Measurements from ENCODE around the gene DNTTIP2. TPM values are rescaled to one million over a fixed set of nuclear protein-coding genes. Genes with fewer than 3 reads are reported as not detected.
"Not testable (repeated sequence)": the region's sequence is repeated elsewhere in the genome, so short reads cannot be mapped to it uniquely, and the experiment has no call there.

DNTTIP2 gene, protein sequence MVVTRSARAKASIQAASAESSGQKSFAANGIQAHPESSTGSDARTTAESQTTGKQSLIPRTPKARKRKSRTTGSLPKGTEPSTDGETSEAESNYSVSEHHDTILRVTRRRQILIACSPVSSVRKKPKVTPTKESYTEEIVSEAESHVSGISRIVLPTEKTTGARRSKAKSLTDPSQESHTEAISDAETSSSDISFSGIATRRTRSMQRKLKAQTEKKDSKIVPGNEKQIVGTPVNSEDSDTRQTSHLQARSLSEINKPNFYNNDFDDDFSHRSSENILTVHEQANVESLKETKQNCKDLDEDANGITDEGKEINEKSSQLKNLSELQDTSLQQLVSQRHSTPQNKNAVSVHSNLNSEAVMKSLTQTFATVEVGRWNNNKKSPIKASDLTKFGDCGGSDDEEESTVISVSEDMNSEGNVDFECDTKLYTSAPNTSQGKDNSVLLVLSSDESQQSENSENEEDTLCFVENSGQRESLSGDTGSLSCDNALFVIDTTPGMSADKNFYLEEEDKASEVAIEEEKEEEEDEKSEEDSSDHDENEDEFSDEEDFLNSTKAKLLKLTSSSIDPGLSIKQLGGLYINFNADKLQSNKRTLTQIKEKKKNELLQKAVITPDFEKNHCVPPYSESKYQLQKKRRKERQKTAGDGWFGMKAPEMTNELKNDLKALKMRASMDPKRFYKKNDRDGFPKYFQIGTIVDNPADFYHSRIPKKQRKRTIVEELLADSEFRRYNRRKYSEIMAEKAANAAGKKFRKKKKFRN
- 39.2 and 42.5 TPM in 2 replicates for total RNA-seq (2014; rRNA removed)
- 24.4 TPM for polyA plus RNA-seq (2012)

- DNase-seq (ENCODE audit: low read depth), result peak; percentile 91
Observed at GRCh38 chr1:93878889-93879586, at the start of gene DNTTIP2. Gene DNTTIP2, minus strand, starts transcription at chr1:93879206. Its CDS starts 58 bp downstream, at chr1:93879148.

DNA sequence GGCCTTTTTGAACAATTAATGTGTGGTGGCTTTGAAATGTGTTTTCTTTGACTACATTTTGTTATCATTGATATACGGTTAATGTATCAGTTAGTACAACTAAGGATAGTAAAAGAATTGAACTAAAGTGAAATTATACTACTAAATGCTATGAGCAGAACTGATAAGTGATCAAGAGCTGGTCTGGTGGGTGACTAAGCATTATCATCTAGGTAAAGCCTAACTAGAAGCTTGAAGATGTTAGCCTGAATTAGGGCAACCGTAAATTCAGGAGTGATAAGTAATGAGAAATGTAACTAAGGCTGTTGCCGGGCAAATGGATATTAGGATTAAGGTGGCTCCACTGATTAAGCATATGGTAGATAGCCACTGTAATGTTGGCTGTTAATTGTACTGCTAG lies 46.2 kb upstream of the DNTTIP2 start:
- DNase-seq (ENCODE audit: low read depth), result no peak

- DNase-seq (ENCODE audit: low read depth), result no peak
Observed at GRCh38 chr1:93919780-93920179, 40.8 kb upstream of the DNTTIP2 start.

DNA sequence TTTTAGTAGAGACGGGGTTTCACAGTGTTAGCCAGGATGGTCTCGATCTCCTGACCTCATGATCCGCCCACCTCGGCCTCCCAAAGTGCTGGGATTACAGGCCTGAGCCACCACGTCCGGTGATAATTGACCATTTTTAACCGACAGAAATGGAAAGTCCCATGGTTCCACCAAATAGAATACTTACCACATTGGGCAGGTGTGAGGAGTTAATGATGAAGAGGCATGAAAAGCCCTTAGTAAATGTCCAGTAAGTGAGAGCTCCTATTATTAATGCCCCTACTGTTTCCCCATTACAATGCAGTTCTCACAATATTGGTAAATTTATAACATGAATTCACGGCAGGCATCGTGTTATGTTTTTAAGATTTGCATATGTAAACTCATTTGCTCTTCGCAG lies 38.3 kb upstream of the DNTTIP2 start:
- no peak for DNase-seq (ENCODE audit: low read depth)

GRCh38 chr1:93910880-93911279 lies 31.9 kb upstream of the DNTTIP2 start:
- not testable (repeated sequence) for DNase-seq (ENCODE audit: low read depth)

- no peak for DNase-seq (ENCODE audit: low read depth)
Observed at GRCh38 chr1:93910305-93910704, 31.3 kb upstream of the DNTTIP2 start.

DNA sequence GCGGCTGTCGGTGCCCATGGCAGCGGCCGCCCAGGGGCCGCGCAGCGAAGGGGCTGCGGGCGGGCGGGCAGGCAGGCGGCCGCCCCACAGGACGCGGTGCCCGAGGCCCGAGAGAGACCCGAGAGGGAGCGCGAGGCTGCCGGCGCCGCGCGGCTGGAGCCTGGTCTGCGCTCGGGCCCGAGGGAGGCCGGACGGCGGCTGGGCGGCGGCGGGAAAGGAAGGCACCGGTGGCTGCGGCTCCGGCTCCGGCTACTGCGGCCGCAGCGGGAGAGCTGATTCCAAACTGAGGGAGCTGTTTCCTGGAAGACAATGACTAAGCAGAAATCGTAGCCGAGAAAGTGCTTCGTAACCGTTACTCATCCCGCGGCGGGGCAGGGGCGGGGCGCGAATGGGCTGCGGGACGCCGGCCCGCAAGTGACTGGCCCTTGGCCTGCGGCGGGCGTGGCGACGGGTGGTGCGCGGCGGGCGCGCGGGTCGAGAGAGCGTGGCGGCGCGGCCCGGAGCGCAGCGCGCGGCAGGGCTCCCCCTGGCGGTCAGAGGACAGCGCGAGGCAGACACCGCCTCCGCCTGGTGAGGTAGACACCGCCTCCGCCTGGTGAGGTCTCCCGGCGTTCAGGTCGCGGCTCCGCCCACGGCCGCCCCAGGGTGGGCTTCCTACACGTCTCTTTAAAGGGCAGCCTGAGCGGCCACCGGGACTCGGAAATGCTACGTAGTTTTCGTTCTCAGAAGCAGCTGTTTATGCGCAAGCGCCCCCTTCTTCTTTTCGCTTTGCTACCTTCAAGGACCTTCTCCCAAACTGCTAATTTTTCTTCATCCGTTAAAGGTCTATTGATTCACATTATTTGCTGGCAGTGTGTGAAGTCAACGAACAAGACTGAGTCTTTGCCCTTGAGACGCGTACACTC lies 30.4 kb upstream of the DNTTIP2 start, which contains the start of gene GCLM:
TSS of gene GCLM (minus strand) at position 285 of the 905 bp plus-strand sequence. CDS start at position 18, 267 bp downstream.
- DNase-seq (ENCODE audit: low read depth), result peak; percentile 89

- DNase-seq (ENCODE audit: low read depth), result peak; percentile 26
Observed at GRCh38 chr1:93908394-93909145, 29.6 kb upstream of the DNTTIP2 start.

- peak; percentile 59 for DNase-seq (ENCODE audit: low read depth)
Observed at GRCh38 chr1:93907718-93908117, 28.7 kb upstream of the DNTTIP2 start.

DNA sequence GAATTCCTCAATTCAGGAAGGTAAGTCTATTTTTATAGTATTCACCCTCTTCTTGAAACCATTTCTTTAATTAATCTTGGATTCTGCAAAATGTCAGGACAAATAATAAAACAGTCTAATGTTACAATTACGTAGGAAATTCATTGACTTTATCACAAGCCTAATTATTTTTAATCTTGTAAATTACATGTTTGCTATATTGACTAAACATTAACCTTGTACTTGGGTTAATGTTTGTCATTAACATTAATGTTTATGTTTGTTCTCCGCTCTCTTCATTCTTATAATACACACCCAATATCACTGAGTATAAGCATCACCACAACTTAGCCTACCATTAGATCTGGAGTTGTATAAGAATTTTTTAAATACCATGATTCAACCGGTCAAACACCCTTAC lies 27.5 kb upstream of the DNTTIP2 start:
- DNase-seq (ENCODE audit: low read depth), result no peak

DNA sequence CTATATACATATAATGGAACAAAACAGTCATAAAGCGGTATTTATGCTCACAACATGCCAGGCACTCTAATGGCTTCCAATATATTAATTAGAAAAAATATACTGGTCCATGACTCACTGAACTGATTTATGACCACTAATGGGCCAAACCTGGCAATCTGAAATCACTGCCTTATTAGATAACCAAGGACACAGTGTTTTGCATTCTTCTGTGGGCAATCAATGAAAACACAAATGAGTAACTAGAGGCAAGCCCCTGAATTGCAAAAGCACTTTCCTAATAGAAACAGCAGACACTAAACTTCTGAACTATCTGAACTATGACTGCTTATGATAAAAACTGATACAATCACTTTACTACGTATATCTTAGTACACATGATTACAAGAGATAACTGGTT lies 26.7 kb upstream of the DNTTIP2 start:
- peak; percentile 26 for DNase-seq (ENCODE audit: low read depth)

DNA sequence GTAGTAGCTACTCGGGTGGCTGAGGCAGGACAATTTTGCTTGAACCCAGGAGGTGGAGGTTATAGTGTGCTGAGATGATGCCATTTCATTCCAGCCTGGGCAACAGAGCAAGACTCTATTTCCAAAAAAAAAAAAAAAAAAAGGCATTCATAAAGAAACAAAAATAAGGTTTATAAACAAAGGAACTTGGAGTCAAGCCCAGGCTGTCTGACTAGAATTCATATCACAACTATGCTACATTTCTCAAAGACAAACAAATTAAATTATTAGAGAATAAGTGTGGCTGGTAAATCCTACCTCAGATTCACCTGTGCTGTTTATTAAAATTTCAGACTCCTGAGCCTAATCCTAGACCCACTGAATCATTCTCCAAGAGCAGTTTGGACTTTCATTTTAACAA lies 26.0 kb upstream of the DNTTIP2 start:
- no peak for DNase-seq (ENCODE audit: low read depth)

DNA sequence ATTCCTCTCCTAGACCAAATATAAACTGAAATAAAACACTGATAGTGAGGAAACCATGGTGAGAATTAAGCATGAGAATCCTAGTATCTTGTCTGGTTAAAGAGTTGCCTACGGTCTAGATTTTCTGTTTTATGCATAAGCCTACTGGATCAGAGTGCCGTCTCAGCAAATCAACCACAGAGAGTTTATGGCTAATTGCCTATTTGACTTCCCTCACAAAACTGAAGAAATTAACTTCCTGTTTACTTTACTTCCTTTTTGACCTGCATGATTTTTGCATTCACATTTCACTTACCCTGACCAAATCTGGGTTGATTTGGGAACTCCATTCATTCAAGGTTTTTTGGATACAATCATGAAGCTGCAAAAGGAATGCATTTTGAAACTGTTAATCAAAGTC lies 25.2 kb upstream of the DNTTIP2 start:
- no peak for DNase-seq (ENCODE audit: low read depth)

- DNase-seq (ENCODE audit: low read depth), result no peak
Observed at GRCh38 chr1:93900723-93901504, 21.9 kb upstream of the DNTTIP2 start.

GRCh38 chr1:93899543-93900207 lies 20.7 kb upstream of the DNTTIP2 start:
- no peak for DNase-seq (ENCODE audit: low read depth)

- no peak for DNase-seq (ENCODE audit: low read depth)
Observed at GRCh38 chr1:93888900-93889299, 9.9 kb upstream of the DNTTIP2 start.

GRCh38 chr1:93882269-93882668 lies 3.3 kb upstream of the DNTTIP2 start:
- DNase-seq (ENCODE audit: low read depth), result no peak

DNA sequence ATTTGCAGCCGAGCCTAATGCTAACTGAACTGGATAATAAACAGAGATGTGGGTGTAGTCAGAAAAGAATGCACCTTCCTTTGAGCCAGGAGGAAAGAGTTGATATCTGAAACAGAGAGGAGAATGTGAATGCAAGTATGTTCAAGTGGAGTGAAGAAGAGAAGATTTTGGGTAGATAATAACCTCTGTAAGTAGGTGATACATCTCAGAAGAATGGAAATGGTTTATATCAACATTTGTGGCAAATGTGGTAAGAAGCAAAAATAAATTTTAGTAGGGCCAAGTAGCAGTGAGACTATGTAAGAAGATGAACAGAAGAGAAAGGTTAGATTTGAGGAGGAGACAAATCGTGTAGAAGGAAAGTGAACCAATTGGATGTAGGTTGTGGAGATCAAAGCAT lies 1.7 kb upstream of the DNTTIP2 start:
- no peak for DNase-seq (ENCODE audit: low read depth)

DNA sequence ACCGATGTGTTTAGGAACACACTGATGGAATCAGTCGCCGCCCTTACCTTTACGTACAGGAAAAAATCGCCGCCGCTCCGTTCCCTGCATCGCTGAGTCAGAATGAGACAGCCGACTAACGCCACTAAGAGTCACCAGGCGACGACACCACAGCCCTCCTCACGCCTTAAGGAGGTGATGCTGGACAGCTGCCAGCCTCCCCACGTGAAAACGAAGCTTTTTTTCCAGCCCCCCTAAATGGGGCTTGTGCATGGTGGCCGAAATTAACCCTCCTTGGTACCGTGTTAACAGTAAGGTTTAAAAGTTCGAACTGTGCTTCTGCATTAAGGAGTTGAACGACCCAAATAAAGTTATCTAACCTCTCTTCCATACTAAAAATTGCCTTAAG lies 511 bp downstream of the DNTTIP2 start:
- DNase-seq (ENCODE audit: low read depth), result peak; percentile 31
